Colonic mucosa (tissue), 4 donors: ENCODE results near the gene CDC25B. TPM values are rescaled to one million over a fixed set of nuclear protein-coding genes. Genes with fewer than 3 reads are reported as not detected.
"Not testable (repeated sequence)": the region's sequence is repeated elsewhere in the genome, so short reads cannot be mapped to it uniquely, and the experiment has no call there.

Experiments used
- DNase-seq: peaks from one replicate; pipeline ENCODE4 v3.0.0-alpha.2; 2020
- H3K27ac ChIP-seq: fragments of 200-600 bp; one replicate; pipeline ENCODE4 v1.8.0; 2021
- H3K27me3 ChIP-seq: fragments of 200-600 bp; one replicate; pipeline ENCODE4 v1.8.0; 2021
- H3K36me3 ChIP-seq: fragments of 200-600 bp; one replicate; pipeline ENCODE4 v1.8.0; 2021
- H3K4me1 ChIP-seq: fragments of 200-600 bp; one replicate; pipeline ENCODE4 v1.8.0; 2021; ENCODE audit warnings: mild to moderate bottlenecking
- H3K4me3 ChIP-seq: fragments of 200-600 bp; one replicate; pipeline ENCODE4 v1.8.0; 2021
- H3K9ac ChIP-seq, 2 donors: one replicate each; pipeline ENCODE4 v1.7.0; 2013; ENCODE audit warnings: control low read depth in 2 of 2, low read depth in 2 of 2, low read length in 2 of 2
- H3K9me3 ChIP-seq: fragments of 200-600 bp; one replicate; pipeline ENCODE4 v1.8.0; 2021
- intact Hi-C: fragments of 100-400 bp; cut with DNase I; formaldehyde crosslinking; loops from one replicate; pipeline ENCODE4 v1.14.1; 2022
- total RNA-seq, 2 donors: library from RNA; stranded (reverse); fragmentation: NEBNext Ultra II Directional in 1 of 2; extraction: Animal tissue kit (Norgen Biotek cat#: 25700) in 1 of 2; gene quantifications; one replicate each; pipeline ENCODE4 v1.2.1, GENCODE V29; 2021
- TF ChIP-seq, protein P1 (sequence below): fragments of 200-600 bp; IDR thresholded peaks from one replicate; pipeline ENCODE4 v1.8.0; 2022; ENCODE audit warnings: antibody characterized with exemption, mild to moderate bottlenecking
- donor health status: healthy.
- donor health status: DM: no; HTN: no; CAD: no.
- donor health status: DM: no; HTN: no; CAD: no.

Gene CDC25B
- total RNA-seq, 2 donors from 2014 or later: 41.9 to 65.5 TPM

DNA sequence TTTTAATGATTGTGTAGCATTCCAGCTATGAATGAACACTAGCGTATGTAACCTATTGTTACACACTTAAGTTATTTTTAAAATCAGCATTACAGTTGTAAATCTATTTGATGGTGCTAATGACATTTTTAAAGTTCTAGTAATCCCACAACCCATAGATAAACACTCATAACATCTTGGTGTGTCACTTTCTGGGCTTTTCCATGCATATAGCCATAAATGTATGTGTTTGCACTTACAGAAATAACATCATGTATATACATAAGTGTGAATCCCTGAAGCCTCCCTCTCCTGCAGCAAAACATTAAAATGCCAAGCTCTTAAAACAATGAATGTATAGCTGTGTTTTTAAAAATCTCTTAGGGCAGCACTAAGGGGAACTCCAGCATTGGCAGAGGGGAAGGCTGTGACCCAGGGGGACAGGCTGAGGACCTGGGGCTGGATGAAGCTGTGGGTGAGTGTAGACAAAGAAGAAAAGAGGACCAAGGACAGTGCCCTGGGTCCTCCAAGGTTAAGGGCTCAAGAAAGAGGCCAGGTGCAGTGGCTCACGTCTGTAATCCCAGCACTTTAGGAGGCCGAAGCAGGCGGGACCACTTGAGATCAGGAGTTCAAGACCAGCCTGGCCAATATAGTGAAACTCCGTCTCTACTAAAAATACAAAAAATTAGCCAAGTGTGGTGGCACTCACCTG, 8.6 kb upstream of the CDC25B start:
- TF ChIP-seq, protein P1, sequence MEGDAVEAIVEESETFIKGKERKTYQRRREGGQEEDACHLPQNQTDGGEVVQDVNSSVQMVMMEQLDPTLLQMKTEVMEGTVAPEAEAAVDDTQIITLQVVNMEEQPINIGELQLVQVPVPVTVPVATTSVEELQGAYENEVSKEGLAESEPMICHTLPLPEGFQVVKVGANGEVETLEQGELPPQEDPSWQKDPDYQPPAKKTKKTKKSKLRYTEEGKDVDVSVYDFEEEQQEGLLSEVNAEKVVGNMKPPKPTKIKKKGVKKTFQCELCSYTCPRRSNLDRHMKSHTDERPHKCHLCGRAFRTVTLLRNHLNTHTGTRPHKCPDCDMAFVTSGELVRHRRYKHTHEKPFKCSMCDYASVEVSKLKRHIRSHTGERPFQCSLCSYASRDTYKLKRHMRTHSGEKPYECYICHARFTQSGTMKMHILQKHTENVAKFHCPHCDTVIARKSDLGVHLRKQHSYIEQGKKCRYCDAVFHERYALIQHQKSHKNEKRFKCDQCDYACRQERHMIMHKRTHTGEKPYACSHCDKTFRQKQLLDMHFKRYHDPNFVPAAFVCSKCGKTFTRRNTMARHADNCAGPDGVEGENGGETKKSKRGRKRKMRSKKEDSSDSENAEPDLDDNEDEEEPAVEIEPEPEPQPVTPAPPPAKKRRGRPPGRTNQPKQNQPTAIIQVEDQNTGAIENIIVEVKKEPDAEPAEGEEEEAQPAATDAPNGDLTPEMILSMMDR: no peak
- no peaks in the 10 kb centered on the region for H3K9me3 ChIP-seq
- H3K27me3 ChIP-seq: no peaks in the 10 kb centered on the region
- H3K4me1 ChIP-seq: peaks cover 20% of the 10 kb centered on the region
- H3K4me3 ChIP-seq: no peak overlapping the region
- H3K9ac ChIP-seq: peak overlapping the region in 1 of 2 donors; percentile 26
- intact Hi-C loops: loop anchor here (2.0 to 5.0 kb wide), 2 partner anchors 29 to 65 kb away; no protein-coding TSS in a partner anchor
- H3K27ac ChIP-seq: no peak overlapping the region
- DNase-seq: no peak
- H3K36me3 ChIP-seq: no peaks in the 10 kb centered on the region

DNA sequence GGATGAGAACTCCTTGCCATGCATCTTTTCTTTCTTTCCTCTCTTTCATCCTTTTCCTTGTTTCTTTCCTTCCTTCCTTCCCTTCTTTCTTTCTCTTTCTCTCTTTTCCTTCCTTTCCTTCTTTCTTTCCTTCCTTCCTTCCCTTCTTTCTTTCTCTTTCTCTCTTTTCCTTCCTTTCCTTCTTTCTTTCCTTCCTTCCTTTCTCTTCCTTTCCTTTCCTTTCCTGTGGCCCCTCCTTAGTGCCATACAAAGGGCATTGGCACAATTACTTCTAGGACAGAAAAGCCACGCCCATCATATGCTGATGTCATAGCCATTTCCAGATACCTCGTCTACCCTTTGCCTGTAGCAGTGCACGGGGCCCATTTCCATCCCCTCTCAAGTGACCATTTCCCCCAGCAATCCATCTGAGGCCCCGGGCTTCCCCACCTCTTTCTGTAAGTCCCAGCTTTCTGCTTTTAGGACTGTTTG, 7.4 kb upstream of the CDC25B start:
- H3K27ac ChIP-seq: no peak overlapping the region
- no peaks in the 10 kb centered on the region for H3K9me3 ChIP-seq
- H3K4me1 ChIP-seq: peaks cover 20% of the 10 kb centered on the region
- no peak overlapping the region for H3K4me3 ChIP-seq
- H3K27me3 ChIP-seq: no peaks in the 10 kb centered on the region
- H3K36me3 ChIP-seq: no peaks in the 10 kb centered on the region
- DNase-seq: peak; percentile 74
- H3K9ac ChIP-seq: peak overlapping the region; percentile 8 to 46
- TF ChIP-seq, protein P1: no peak
- intact Hi-C loops: loop anchor here (2.0 to 5.0 kb wide), 2 partner anchors 28 to 64 kb away; no protein-coding TSS in a partner anchor

DNA sequence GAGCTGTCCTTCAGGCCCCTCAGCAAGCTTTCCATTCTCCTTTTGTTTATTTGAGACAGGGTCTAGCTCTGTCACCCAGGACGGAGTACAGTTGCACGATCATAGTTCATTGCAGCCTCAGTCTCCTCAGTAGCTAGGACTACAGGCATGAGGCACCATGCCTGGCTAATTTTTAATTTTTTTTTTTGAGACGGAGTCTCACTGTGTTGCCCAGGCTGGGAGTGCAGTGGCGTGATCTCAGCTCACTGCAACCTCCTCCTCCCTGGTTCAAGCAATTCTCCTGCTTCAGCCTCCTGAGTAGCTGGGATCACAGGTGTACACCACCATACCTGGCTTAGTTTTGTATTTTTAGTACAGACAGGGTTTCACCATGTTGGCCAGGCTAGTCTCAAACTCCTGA, 6.9 kb upstream of the CDC25B start:
- H3K27me3 ChIP-seq, H3K4me3 ChIP-seq, DNase-seq, H3K27ac ChIP-seq, H3K36me3 ChIP-seq, H3K9me3 ChIP-seq: not testable (repeated sequence)
- intact Hi-C loops: loop anchor here (2.0 to 5.0 kb wide), 2 partner anchors 28 to 63 kb away; no protein-coding TSS in a partner anchor
- peak overlapping the region; percentile 8 to 46 for H3K9ac ChIP-seq
- H3K4me1 ChIP-seq: peaks cover 20% of the 10 kb centered on the region

DNA sequence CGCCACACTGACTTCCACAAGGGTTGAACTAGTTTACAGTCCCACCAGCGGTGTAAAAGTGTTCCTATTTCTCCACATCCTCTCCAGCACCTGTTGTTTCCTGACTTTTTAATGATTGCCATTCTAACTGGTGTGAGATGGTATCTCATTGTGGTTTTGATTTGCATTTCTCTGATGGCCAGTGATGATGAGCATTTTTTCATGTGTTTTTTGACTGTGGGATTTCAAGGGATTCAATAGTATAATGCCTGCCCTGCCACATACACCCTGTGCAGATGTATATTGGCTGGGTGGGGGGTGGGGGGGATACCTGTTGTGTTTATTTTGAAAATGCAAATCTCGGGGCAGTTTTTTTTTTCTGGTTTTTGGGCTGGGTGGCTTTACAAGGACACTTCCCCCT, 1.9 kb upstream of the CDC25B start:
- H3K4me1 ChIP-seq: peaks cover 14% of the 10 kb centered on the region
- H3K36me3 ChIP-seq, H3K4me3 ChIP-seq, DNase-seq, H3K9ac ChIP-seq, H3K27ac ChIP-seq, H3K27me3 ChIP-seq, intact Hi-C loops, H3K9me3 ChIP-seq: not testable (repeated sequence)

DNA sequence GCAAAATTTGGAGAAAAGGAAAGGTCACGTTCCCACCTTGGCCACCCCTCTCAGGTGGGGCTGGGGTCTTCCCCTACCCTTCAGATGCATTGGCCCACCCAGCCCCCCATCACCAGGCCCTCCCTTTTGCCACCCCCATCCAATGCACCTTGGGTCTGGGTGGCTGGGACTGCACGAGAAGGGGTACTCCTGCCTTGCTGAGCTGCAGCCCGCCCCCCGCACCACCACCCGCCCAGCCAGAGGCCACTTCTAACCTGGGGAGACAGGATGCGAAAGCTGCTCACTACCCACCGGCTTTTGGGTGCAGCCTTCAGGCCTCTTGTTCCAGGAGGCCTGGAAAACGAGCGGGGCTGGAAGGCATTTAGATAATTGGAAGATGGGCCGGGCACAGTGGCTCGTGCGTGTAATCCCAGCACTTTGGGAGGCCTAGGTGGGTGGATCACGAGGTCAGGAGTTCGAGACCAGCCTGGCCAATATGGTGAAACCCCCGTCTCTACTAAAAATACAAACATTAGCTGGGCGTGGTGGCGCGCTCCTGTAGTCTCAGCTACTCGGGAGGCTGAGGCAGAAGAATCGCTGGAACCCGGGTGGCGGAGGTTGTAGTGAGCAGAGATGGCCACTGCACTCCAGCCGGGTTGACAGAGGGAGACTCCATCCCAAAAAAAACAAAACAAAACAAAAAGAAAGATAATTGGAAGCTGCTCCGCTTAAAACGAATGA, 1.2 kb upstream of the CDC25B start:
- Histone ChIP-seq H3K4me3 (peak overlapping the region; percentile 84), H3K27ac (peak overlapping the region; percentile 98), H3K27me3 (no peaks in the 10 kb centered on the region), H3K4me1 (peaks cover 16% of the 10 kb centered on the region), H3K9me3 (no peaks in the 10 kb centered on the region), H3K36me3 (no peaks in the 10 kb centered on the region), H3K9ac (peak overlapping the region; percentile 71 to 72)
- TF ChIP-seq, protein P1: no peak
- intact Hi-C loops: no loop called here
- DNase-seq: no peak

DNA sequence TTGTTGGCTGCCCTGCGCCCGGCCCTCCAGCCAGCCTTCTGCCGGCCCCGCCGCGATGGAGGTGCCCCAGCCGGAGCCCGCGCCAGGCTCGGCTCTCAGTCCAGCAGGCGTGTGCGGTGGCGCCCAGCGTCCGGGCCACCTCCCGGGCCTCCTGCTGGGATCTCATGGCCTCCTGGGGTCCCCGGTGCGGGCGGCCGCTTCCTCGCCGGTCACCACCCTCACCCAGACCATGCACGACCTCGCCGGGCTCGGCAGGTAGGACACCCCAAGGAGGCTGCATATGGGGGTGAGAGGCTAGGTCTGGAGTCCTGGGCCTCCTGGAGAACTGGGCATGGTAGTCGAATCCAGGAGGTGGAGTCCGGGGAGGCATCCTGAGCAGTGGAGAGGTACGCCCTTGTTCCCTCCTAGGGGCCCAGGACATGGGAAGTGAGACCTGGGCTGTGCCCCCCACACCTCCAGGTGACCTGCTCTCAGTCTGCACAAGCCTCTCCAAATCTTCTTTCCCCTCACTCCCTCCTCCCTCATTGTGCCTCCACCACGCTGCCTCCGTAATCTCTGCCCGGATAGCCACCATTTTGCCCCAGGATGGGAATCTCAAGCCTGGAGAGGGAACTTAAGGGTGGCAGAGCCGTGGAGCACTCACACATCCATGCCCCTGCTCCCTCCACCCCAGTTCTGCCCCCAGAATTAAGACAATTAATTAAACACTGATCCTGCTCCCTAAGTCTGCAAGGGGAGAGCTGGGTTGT, 541 bp downstream of the CDC25B start:
- Histone ChIP-seq H3K9me3 (no peaks in the 10 kb centered on the region), H3K27ac (peak overlapping the region; percentile 98), H3K4me1 (peaks cover 21% of the 10 kb centered on the region), H3K36me3 (peaks cover 7% of the 10 kb centered on the region), H3K27me3 (no peaks in the 10 kb centered on the region), H3K9ac (peak overlapping the region; percentile 56 to 74), H3K4me3 (peak overlapping the region; percentile 84)
- DNase-seq: no peak
- intact Hi-C loops: no loop called here
- TF ChIP-seq, protein P1: no peak
